Measurements from ENCODE around the gene PLXND1.
"Not testable (repeated sequence)": the region's sequence is repeated elsewhere in the genome, so short reads cannot be mapped to it uniquely, and the experiment has no call there.

PLXND1 gene

DNA sequence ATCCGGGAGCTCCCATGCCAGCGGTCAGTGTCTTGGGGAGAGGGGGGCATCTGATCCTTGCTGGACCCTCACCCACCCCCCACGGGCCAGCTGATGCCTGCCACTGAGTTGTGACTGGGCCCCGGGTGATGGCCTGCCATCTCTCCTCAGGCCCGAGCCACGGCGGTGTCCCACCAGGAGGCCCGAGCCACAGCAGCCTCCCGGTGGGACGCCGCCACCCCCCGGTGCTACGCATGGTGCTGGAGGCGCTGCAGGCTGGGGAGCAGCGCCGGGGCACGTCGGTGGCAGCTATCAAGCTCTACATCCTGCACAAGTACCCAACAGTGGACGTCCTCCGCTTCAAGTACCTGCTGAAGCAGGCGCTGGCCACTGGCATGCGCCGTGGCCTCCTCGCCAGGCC lies 59.2 kb downstream of the PLXND1 start:
- DNase-seq (ENCODE audit: low spot score) = no peak

DNA sequence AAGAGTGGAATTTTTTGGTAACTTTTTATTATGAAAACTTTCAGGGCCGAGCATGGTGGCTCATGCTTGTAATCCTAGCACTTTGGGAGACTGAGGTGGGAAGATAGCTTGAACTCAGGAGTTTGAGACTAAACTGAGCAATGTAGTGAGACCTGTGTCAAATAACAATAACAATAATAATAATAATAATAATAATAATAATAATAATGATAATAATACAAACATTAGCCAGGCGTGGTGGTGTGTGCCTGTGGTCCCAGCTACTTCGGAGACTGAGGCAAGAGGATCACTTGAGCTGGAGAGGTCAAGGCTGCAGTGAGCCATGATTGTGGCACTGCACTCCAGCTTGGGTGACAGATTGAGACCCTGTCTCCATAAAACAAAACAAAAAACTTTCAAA lies 60.5 kb downstream of the PLXND1 start:
- not testable (repeated sequence) for DNase-seq (ENCODE audit: low spot score)

DNA sequence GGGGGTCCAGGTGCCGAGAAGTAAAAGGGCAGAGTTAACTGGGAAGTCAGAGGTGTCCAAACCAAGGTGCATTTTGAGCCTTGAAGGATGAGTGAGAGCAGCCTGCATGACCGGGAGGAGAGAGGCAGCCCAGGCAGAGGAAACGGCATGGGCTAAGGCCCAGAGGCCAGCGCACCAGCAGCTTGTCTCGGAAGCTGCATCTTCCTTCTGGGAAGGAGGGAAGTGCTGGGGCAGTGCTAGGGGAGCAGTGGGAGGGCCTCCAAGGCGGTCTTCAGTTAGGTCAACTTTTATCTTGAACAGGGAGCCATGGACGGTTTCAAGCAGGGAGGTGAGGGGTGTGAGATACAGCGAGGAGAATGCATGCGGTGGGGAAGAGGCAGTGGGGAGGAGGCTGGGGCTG lies 62.5 kb downstream of the PLXND1 start:
- no peak for DNase-seq (ENCODE audit: low spot score)

DNA sequence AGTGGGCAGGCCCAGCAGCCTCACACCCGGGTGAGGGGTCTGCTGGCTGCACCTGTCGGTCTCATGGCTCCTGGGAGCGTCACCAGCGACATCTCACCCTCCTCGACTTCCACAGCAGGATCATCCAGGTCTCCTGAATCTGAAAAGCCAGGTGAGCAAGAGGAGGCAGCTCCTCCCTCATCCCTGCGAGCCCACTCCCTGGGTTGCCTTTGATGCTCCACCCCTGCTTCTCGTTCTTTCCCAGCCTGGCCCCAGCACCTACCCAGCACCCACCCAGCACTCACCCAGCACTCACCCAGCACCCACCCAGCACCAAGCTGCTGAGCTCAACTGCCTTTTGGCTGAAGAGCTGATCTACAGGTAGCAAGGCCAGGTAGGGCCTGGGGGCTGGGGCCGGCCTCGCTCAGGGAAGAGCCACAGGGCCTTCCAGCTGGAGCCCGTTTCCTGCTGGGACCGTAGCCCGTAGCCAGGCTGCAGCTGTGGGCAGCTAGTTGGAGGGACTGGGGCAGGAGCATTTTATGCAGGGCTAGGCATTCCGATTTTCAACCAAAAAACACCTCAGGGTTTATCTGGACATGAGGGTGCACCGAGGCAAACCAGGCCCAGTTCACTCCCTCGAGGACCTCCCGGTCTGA lies 63.2 kb downstream of the PLXND1 start, which contains the start of gene H1-8:
H1-8 (plus strand) TSS at position 20 of the 635 bp plus-strand sequence; CDS start at position 64, 44 bp downstream.
- no peak for DNase-seq (ENCODE audit: low spot score)

DNA sequence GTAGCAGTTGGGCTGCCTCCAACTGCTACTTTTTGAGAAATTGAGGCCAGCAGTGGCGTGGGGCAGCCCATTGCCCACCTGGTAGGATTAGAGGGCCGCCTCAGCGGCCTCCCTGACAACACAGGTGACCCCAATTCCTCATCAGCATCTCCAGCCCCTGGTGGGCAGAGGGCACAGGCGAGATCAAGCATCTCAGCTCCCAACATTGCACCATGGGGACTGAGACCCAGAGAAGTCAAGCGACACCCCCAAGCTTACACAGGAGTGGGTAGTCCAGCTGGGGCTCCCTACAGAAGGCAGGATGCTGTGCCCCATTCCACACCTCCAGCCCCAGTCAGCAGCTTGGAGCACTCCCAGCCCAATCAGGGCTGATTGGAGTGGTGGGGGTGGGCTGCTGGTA lies 63.7 kb downstream of the PLXND1 start:
- no peak for DNase-seq (ENCODE audit: low spot score)

DNA sequence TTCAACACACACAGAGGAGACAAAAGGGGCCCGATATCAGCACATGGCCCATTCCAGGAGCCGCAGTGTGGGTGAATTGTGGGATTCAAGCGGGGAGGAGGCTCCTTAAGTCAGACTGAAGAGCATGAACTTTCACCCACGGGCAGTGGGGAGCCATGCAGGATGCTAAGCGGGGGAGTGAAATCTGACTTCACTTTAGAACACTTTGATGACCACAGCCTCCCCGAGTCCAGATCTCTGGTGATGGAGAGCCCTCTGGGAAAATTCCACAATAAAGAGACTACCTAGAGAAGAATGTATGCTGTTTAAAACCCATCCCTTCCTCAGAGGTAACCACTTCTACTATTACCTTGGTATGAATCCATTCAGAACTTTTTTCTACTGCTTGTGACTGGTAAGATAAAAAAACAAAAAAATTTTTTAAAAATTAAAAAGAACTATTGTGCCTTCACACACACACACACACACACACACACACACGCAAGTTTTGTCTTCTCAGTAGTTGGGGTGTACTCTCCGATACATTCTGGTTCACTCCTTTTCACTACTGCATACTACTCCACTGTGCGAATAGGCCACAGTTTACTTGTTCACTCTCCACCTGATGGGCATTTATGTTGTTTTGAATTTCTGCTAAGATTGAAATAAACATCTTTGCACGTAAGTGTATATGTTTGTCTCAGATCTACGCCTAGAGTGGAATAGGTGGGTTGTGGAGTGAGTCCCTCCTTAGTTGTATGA lies 65.5 kb downstream of the PLXND1 start:
- no peak for DNase-seq (ENCODE audit: low spot score)

DNA sequence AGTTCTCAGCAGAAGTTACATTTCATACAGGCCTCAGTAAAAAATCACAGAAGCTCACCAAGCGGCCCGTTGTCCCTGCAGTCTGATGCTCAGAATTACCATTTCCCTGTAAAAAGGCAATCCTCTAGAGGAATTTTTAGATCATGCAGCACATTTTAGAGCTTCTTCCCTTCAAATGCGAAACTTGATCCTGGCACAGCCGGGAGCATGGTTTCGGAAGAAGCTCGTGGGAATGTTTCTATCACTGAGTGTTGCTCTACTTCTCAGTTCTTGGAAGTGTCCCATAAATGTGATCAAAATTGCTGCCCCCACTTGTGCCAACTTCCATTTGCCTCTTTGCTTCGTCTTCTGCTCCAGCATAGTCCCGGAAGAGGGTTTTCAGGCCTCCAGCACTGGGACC lies 67.3 kb downstream of the PLXND1 start:
- no peak for DNase-seq (ENCODE audit: low spot score)

DNA sequence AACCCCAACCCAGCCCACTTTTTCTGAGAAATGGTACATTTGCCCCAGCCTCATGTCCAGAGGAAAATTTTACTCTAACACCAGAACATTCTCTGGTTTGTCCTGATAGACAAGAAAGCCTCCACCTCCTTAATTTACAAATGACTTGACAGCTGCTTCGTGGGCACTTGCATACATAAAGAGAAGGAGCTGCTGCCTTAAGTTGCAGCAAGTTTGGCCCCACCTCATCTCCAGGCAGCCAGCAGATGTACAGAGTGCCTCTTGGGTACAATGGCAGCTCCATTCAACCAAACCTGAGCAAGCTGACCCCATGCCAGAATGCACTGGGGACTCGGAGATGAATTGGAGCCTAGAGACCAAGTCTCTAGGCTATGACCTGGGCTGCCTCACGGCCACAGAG lies 69.7 kb downstream of the PLXND1 start:
- no peak for DNase-seq (ENCODE audit: low spot score)

DNA sequence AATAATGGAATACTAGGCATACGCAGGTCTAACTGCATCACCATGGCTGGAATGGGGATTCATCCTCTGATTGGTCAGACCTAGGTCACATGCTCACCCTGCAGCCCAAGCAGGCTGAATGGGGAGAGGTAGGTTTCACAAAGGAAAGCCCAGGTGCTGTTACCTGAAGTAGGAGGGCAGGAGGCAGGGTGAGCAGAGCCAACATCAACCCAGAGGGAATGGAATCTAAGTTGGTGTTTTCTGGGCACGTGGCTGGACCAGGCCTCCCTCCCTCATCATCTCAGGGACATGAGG lies 70.2 kb downstream of the PLXND1 start:
- no peak for DNase-seq (ENCODE audit: low spot score)

DNA sequence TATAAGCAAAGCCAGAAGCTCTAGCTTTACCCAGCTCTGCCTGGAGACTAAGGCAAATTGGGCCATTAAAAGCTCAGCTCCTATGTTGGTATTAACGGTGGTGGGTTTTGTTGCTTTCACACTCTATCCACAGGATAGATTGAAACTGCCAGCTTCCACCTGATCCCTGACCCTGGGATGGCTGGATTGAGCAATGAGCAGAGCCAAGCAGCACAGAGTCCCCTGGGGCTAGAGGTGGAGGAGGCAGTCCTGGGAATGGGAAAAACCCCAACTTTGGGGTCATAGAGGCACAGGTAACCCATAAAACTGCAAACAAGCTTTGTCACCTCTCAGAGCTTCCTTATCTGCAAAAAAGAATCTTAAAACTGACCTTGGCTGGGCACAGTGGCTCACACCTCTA lies 71.4 kb downstream of the PLXND1 start:
- DNase-seq (ENCODE audit: low spot score) = no peak

DNA sequence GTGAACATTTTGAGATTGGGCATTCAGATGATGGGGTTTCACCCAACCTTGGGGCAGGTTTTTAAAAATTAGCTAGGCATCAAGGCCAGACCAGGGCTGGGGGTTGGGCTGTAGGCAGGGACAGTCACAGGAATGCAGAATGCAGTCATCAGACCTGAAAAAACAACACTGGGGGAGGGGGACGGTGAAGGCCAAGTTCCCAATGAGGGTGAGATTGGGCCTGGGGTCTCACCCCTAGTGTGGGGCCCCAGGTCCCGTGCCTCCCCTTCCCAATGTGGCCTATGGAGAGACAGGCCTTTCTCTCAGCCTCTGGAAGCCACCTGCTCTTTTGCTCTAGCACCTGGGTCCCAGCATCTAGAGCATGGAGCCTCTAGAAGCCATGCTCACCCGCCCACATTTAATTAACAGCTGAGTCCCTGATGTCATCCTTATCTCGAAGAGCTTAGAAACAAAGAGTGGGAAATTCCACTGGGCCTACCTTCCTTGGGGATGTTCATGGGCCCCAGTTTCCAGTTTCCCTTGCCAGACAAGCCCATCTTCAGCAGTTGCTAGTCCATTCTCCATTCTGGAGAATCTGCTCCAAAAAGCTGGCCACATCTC lies 71.9 kb downstream of the PLXND1 start:
- no peak for DNase-seq (ENCODE audit: low spot score)

DNA sequence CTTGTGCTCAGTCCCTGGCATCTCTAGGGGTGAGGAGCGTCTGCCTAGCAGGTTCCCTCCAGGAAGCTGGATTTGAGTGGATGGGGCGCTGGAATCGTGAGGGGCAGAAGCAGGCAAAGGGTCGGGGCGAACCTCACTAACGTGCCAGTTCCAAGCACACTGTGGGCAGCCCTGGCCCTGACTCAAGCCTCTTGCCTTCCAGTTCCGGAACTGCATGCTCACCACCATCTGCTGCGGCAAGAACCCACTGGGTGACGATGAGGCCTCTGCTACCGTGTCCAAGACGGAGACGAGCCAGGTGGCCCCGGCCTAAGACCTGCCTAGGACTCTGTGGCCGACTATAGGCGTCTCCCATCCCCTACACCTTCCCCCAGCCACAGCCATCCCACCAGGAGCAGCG lies 73.1 kb downstream of the PLXND1 start:
- no peak for DNase-seq (ENCODE audit: low spot score)

DNA sequence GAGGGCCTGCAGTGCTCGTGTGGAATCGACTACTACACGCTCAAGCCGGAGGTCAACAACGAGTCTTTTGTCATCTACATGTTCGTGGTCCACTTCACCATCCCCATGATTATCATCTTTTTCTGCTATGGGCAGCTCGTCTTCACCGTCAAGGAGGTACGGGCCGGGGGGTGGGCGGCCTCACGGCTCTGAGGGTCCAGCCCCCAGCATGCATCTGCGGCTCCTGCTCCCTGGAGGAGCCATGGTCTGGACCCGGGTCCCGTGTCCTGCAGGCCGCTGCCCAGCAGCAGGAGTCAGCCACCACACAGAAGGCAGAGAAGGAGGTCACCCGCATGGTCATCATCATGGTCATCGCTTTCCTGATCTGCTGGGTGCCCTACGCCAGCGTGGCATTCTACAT lies 74.2 kb downstream of the PLXND1 start:
- no peak for DNase-seq (ENCODE audit: low spot score)

DNA sequence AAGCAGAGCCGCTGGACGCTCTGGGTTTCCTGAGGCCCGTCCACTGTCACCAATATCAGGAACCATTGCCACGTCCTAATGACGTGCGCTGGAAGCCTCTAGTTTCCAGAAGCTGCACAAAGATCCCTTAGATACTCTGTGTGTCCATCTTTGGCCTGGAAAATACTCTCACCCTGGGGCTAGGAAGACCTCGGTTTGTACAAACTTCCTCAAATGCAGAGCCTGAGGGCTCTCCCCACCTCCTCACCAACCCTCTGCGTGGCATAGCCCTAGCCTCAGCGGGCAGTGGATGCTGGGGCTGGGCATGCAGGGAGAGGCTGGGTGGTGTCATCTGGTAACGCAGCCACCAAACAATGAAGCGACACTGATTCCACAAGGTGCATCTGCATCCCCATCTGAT lies 74.8 kb downstream of the PLXND1 start:
- DNase-seq (ENCODE audit: low spot score) = no peak

DNA sequence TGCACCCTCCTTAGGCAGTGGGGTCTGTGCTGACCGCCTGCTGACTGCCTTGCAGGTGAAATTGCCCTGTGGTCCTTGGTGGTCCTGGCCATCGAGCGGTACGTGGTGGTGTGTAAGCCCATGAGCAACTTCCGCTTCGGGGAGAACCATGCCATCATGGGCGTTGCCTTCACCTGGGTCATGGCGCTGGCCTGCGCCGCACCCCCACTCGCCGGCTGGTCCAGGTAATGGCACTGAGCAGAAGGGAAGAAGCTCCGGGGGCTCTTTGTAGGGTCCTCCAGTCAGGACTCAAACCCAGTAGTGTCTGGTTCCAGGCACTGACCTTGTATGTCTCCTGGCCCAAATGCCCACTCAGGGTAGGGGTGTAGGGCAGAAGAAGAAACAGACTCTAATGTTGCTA lies 75.7 kb downstream of the PLXND1 start:
- no peak for DNase-seq (ENCODE audit: low spot score)

DNA sequence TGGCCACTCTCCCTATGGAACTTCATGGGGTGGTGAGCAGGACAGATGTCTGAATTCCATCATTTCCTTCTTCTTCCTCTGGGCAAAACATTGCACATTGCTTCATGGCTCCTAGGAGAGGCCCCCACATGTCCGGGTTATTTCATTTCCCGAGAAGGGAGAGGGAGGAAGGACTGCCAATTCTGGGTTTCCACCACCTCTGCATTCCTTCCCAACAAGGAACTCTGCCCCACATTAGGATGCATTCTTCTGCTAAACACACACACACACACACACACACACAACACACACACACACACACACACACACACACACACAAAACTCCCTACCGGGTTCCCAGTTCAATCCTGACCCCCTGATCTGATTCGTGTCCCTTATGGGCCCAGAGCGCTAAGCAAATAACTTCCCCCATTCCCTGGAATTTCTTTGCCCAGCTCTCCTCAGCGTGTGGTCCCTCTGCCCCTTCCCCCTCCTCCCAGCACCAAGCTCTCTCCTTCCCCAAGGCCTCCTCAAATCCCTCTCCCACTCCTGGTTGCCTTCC lies 76.2 kb downstream of the PLXND1 start:
- peak; percentile 71 for DNase-seq (ENCODE audit: low spot score)

DNA sequence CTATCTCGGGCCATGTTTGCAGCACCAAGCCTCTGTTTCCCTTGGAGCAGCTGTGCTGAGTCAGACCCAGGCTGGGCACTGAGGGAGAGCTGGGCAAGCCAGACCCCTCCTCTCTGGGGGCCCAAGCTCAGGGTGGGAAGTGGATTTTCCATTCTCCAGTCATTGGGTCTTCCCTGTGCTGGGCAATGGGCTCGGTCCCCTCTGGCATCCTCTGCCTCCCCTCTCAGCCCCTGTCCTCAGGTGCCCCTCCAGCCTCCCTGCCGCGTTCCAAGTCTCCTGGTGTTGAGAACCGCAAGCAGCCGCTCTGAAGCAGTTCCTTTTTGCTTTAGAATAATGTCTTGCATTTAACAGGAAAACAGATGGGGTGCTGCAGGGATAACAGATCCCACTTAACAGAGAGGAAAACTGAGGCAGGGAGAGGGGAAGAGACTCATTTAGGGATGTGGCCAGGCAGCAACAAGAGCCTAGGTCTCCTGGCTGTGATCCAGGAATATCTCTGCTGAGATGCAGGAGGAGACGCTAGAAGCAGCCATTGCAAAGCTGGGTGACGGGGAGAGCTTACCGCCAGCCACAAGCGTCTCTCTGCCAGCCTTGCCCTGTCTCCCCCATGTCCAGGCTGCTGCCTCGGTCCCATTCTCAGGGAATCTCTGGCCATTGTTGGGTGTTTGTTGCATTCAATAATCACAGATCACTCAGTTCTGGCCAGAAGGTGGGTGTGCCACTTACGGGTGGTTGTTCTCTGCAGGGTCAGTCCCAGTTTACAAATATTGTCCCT lies 76.9 kb downstream of the PLXND1 start:
- DNase-seq (ENCODE audit: low spot score) = no peak

DNA sequence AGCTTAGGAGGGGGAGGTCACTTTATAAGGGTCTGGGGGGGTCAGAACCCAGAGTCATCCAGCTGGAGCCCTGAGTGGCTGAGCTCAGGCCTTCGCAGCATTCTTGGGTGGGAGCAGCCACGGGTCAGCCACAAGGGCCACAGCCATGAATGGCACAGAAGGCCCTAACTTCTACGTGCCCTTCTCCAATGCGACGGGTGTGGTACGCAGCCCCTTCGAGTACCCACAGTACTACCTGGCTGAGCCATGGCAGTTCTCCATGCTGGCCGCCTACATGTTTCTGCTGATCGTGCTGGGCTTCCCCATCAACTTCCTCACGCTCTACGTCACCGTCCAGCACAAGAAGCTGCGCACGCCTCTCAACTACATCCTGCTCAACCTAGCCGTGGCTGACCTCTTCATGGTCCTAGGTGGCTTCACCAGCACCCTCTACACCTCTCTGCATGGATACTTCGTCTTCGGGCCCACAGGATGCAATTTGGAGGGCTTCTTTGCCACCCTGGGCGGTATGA lies 77.8 kb downstream of the PLXND1 start, which contains the start of gene RHO:
RHO (plus strand) TSS at position 51 of the 512 bp plus-strand sequence; CDS start at position 146, 95 bp downstream.
- no peak for DNase-seq (ENCODE audit: low spot score)

DNA sequence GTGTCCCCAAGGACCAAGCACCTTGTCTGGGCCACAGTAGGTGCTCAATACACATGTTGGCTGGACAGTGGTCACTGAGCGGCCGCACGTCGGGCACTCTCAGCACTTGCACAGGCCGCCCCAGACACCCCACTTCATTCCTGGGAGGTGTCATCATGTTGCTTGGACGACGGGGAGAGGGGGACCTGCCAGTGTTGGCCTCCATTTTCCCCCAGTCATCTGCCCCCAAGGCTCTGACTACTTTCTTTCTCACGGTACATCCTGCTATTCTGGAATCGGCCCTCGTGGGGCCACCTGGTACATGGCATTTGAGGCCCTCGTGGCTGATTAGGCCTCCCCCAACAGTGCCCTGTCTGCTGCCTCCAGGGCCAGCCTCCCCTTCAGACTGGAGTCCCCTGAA lies 79.2 kb downstream of the PLXND1 start:
- no peak for DNase-seq (ENCODE audit: low spot score)

DNA sequence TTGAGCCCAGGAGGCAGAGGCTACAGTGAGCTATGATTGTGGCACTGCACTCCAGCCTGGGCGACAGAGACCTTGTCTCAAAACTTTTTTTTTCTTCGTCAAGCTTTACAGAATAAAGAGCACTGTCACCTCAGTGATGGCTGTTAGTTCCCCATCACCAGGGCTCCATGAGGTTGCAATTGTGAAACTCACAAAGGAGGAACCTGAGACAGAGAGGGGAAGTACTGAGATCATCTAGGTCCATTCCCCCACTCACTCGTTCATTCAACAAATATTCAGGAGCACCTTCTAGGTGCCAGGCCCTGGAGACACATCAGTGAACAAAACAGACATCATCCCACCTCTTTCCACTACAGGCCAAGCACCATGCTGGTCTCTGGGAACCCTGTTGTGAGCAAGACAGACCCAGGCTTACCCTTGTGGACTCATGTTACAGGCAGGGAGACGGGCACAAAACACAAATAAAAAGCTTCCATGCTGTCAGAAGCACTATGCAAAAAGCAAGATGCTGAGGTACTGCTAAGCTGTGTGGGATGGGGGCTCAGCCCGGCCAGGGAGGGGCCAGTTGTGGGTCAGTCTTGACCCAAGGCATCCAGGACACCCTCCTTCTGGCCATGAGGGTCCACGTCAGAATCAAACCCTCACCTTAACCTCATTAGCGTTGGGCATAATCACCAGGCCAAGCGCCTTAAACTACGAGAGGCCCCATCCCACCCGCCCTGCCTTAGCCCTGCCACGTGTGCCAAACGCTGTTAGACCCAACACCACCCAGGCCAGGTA lies 80.2 kb downstream of the PLXND1 start:
- no peak for DNase-seq (ENCODE audit: low spot score)

DNA sequence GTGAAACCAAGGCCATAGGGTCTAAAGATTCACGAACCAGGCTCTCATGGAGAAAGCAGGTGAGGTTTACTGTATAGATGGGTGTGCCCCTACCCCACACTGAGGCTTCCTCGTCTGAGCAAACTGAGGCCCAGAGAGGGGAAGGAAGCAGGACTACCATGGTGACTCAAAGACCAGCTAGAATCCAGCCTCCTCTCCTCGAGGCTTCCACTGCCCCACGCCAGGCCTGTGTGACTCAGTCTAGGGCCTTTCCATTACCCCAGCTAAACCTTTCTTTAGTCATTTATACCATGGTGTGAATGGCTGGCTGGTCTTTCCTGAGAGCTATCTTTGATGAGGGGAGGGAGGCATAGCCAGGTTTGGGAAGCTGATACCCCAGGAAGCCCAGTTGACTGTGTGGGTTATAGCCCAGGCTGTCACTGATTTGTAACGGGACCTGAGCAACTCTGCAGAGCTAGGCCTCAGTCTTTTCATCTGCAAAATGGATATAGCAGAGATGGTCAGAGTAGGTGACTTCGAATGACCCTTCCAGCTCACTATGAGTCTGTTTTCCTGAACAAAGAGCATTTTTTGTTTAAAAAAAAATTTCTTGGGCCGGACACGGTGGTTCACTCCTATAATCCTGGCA lies 81.0 kb downstream of the PLXND1 start:
- no peak for DNase-seq (ENCODE audit: low spot score)
